GM21723 (cell line): ENCODE results near the gene LYL1.

Experiments used
- ATAC-seq: cut with Tn5 transposase; IDR thresholded peaks from one replicate; pipeline ENCODE4 v1.9.1; 2021; ENCODE audit warnings: mild to moderate bottlenecking, moderate library complexity; ENCODE audit not compliant: unreplicated experiment

The LYL1 gene

DNA sequence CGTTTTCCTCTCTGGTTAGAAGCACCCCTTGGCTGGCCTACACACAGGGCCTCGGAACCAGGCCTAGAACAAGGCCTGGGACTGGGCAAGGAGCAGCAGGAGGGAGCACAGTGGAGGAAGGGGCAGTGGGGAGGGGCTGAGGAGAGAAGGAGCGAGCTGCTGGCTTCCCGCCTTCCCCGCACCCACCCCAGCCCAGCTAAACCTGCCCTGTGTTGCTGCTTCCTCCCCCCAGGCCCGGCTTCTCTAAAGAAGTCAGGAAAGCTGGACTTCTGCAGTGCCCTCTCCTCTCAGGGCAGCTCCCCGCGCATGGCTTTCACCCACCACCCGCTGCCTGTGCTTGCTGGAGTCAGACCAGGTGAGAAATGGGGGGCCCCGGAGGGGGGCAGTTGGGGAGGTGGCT lies 24.3 kb downstream of the LYL1 start:
- no peak for ATAC-seq

DNA sequence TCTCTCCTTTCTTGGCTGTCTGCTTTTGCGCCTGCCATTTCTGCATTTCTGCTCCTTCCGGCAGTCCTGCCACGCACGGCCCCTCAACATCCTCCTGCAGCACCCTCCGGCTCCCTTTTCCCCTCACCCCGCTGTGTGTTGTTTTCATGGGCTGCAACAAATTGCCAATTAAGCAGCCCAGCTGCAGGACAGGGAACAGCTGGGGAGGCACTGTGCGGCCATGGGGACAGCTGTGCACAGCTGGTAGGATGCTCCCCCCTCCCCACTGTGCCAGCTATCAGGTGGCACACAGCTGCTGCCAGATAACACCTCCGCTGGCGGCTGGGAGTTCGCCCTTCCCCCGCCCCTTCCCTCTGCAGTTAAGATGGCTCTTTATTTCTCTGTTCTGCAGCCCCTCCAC lies 25.4 kb downstream of the LYL1 start:
- ATAC-seq: no peak

DNA sequence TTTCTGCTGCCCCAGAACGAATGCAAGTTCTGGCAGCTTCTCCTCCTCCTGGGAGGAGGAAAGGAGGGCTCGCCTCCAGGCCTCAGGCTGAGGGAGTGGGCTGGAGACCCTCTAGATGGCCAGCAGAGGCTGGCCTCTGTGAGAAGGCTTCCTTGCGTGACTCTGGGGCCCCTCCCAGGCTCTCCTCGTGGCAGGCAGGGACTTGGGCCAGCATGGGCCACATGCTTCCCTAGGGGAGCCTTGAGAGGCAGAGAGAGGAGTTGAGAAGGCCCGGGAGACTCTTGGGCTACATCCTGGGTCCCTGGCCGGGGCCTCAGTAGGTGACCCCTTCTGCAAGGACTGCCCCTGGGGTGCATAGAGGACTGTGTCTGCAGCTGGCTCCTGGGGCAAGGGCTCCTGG lies 25.9 kb downstream of the LYL1 start:
- ATAC-seq: no peak

DNA sequence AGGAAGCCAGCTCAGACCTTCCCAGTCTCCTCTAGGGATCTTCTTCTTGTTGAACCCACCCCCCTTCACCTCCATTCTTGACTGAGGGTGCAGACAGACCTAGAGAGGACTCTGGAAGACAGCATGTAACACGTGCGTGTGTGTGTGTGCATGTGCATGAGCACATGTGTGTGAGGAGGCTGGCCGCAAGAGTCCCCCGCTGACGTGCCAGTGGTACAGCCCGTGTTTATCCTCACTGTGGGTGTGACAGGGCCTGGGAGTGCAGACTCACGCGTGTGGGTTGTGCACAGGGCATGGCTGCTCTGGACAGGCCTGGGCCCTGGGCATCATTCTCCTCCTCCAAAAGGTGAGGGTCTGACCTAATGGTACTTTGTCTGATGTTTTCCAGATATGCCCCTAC lies 26.3 kb downstream of the LYL1 start:
- no peak for ATAC-seq

DNA sequence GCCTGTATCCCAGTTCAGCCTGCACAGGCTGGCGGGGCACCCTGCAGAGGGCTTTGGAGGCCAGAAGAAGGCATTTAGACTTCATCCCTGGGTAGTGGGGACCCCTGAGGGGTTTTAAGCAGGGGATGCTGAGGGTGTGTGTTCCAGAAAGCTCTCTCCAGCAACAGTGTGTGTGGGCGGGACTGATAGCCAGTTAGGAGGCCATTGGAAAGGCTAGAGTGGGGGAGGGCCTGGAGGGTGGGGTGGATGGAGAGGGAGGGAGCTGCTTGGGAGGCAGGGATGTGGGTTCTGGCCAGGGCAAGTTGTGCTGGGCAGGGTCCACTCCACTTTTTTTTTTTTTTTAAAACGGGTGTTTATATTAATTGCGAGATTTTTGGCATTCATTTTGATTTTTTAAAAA lies 28.3 kb downstream of the LYL1 start:
- no peak for ATAC-seq

DNA sequence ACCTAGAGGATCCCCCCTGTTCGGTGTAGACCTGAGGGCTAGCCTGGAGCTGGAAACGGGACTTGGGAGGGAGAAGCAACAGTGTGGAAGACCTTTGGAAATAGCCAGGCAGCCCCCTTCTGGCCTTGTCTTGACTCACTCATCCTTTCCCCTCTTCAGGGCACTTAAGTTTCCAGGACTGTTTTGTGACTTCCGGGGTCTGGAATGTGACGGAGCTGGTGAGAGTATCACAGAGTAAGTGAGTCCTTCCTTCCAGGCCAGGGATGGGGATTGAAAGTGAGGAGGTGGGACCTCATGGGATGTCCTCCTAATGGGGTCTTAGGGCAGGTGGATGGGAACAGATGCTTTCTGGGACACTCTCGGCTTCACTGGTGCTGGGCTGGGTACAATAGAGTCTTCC lies 29.4 kb downstream of the LYL1 start:
- ATAC-seq: no peak

DNA sequence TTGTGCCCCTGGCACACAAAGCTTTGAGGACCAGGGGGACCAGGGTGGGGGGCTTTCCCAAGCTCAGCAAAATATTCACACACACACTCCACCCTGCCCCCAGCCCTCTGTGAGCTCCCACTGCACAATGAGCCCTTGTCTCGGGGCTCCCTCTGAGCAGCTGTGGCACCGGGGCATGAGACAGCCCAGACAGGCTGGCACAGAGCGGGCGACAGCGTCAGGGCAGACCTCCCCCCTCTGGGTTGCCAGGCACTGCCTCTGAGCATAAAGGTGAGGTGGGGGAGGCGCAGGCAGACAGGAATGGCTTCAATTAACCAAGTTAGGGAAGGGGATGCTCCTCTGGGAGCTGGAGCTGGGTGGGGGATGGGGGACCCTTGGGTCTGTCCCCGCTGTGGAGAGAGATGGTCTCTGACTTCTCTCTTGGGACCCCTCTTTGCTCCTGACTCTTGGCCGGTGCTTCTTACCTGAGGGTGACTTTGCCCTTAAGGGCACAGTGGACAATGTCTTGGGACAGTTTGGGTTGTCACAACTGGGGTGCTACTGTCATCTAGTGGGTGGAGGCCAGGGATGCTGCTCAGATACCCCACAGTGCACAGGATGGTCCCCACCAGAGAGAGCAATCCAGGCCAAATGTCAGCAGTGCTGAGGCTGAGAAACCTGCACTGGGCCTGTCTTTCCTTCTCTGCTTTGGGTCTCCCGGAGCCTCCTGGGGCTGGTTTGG lies 30.3 kb downstream of the LYL1 start:
- ATAC-seq: no peak

DNA sequence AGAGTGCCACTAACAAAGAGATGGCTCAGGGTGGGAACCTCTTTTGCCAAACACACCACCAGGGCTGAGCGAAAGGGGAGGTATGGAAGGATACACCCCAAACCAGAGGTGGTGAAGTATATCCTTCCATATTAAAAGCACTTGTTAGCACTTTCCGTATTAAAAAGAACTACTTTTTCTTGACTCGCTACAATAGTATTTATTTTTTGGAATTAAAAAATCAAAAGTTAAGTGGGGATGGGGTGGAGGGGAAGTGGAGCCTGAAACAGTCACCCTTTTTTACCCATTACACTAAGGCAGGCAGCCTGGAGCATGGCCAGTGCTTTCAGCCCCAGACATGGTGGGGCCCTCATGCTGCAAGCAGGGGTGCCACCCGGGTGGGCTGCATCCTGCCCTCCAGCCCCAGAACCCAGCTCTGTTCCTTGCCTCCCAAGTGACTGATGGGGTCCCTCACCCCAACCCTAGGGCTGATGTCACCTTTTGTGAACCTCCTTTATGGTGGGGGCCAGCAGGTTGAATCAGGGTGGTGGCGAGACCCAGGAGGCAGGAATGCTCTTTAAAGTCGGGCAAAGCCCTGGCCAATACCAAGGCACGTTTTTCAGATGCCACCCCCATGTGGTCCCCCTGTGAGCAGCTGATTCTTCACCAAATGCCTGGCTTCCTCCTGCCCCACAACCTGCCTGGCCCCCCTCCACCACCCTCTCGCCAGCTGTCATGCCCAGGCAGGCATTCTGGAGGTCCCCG lies 31.0 kb downstream of the LYL1 start:
- no peak for ATAC-seq

DNA sequence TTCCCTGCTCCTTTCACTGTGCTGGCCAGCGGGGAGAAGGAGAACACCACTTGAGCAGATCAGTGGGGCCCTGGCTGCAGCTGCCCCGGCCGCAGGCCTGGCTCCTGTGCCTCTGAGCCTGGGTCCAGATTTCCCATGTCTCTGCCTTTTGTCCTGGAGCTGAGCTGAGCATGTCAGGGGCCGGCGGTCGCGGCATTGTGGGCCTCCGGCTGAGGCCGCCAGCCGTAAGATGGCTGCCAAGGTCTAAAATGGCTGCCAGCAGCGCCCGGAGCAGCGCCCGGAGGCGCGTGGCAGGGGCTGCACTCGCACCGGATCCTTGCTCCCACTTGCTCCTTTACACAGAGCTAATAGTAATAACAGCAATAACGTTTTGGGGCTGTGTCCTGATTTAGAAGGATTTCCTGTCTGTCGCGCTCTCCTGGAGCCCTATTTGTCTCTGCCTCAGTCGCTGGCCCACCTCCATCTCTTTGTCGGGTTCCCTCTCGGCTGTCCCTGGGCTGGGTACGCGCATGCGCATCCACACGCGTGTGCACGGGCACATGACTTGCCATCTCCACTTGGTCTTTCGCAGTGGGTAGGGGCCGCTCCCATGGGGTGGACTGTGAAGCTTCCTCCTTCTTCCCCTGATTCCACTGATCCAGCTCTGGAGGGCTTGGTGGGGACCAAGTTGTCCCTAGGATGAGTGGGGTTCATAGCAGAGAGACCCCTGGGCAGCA lies 32.1 kb downstream of the LYL1 start:
- ATAC-seq: no peak

DNA sequence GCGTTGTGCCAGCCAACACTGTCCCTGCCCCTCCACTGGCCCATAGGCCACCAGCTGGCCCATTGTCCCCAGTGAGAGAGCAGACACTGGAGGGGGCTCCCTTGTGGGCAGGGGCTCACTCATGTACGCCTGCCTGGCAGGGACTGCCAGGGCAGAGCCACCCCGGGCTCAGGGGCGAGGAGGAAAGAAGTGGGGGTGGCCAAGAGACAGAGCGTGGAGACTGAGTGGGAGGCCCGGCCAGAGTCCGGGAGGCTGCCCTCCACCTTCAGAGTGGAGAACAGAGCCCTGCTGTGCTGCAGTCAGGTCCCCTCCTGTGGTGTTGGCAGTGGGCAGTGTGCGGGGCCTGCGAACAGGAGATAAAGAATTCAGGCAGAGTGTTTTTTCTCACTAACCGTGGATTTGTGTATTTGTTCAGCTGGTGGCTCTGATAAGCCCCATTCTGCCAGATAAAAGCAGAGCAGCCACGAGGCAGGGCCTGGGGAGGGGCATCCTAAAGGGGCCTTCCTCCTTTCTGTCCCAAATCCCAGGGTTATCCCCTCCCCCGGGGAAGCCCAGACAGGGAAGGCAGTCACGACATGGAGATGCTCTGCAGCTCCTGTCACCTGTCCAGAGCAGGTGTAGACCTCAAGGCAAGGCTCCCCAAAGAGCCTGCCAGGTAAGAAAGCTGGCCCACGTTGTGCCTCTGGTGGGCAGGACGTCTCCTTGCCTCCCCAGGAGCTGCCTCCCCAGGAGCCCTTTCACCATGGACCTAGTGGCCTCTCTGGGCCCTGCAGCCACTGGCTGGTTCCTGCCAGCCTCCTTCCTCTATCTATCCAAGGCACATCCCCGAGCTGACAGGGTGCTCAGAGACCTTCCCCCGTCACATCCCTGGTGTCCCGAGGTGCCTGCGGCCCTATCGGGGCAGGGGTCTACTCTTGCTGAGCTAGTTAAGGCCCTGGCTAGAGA lies 33.0 kb downstream of the LYL1 start:
- no peak for ATAC-seq

DNA sequence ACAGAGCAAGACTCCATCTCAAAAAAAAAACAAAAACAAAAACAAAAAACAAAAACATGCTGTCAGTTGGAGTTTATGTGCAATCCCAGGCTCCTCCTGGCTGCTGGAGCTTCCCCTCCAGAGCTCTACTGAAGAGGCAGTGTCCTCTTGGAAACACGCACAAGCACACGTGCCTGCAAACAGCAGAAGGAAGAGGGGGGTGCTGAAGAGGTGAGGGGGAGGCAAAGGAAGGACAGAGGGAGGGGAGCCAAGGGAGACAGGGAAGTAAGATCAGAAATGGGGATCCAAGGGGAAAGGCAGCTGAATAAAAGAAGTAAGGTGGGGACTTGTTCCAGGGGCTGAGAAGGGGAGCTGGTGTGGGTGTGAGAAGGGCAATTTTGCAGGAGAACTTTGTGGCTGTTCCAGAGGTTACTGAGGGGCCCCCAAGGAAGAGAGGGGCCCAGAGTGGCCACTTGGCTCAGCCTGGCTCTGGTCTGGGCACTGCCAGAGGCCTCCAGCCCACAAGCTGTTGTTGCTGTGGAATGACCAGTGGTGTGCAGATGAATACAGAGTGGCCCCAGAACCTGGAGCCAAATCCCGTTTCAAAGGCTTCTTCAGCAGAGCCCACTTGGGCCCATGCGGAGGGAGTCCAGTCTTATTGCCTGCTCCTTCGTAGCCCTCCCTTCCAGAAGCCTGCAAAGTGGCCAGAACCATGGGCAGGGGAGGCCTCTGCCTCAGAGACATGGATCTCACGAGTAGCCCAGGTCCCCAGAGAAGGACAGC lies 34.4 kb downstream of the LYL1 start:
- no peak for ATAC-seq

DNA sequence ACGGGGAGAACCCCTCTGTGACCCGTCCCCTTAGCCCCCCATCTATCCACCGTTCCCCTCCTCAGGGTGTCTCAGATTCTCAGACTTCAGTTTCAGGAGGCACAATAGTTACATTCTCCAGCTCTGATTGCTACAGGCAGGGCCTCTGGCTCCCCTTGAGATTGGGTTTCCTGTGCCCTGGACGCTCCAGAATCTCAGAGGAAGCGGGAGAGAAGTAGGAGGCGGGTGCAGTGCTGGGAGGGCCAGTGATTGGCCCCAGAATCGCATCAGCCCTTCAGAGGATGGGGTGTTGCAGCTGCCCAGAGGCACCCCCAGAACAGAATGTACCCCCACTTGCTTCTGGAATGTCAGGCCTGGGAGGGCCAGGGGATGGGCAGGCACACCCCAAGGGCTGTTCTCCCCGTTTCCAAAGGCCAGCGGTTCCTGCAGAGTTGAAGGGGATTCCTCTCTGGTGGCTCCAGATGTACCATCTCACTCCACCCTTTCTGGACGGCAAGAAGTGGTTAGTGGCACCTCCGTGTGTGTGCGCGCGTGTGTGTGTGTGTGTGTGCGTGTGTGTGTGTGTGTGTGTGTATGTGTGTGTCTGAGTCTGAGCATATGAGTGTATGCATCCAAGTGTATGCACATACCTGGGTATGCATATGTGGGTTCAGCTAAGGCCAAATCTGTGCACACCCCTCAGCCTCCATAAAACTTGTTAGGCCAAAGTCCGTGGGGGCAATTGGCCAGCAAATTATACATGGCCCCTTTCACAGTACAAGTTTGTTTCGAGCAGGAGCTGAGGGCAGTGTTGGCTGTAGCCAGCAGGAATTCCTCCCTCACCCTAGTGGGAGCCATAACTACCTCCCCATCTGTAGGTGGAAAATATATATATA lies 35.5 kb downstream of the LYL1 start:
- ATAC-seq: no peak

DNA sequence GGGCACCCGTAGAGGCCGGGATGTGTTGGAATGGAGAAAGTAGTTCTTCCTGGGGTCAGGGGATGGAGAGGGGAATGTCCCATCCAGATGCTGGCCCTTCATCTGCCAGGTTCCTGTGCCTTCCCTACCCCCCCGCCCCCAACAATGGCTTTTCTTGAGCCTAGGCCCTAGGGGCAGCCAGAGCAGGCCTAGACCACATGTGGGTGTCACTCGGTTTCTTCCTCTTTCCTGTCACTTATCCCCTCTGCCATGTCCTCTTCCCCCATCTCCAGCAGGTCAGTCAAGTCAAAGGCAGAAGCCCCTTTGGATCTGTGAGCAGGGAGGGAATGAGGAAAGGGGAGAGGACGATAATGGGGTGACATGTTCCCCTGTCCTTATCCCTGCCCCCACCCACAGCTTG lies 36.4 kb downstream of the LYL1 start:
- no peak for ATAC-seq

DNA sequence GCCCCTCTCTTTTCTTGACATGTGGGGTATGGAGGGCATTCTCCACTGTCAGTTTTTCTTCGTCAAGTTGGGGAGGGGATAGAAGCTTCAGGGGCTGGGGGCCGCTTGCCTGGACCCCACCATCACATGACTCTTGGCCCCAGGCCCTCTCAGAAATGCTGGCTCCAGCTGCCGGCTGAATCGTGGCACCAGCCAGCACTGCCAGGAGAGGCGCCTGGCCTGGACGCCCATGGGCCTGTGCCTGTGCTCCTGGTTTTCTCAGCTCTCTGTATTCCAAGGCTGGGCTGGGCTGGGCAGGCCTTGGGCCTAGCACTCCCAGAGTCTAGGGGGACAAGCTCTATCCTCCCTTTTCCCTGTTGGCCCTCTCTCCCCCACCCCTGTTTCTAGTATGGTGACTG lies 38.6 kb downstream of the LYL1 start:
- no peak for ATAC-seq

DNA sequence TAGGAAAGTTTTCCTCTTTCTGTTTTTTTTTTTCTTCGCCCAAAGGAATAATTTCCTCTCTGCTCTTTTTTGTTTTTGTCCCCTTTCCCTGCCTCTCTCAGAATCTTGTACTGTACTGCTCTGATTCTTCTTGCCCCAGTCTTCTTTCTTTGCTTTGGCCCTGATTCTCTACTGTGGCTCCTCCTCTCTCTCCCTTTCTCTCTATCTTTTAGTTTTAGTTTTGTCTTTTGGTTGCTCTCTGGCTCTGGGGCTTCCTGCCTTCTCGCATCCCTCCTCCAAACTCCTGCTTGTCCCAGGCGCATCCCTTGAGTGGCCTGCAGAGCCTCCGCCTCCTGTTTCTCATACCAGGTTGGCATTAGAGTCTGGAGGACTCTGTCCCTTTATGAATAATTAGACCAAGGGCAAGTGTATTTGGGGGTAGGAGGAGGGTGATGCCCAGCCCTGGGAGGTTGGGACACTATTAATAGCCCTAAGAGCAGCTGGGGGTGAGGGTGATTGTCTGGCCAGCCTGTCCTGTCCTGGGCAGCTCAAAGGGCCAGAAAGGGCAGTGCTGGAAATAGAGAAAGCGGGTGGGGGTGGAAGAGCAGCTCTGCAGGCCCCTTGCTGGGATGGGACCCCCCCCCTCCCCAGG lies 39.1 kb downstream of the LYL1 start:
- no peak for ATAC-seq

DNA sequence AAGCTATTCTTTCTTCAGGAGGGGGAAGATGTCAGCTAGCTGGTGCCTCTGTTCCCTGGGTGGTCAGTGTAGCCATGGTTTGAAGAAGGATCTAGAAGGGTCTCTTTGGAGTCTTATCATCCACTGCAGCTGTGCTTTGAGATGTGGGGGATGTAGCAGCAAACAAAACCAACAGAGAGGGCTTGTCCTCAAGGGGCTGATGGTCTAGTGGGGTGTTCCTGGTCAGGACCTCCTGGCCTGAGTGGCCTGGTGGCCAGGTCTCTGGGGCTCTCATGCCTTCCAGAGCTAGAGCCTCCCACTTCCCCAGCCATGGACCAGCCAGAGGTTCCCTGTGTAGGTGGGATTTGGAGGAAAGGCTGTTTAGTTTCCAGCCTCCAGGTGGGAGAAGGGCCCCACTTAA lies 40.3 kb downstream of the LYL1 start:
- no peak for ATAC-seq

DNA sequence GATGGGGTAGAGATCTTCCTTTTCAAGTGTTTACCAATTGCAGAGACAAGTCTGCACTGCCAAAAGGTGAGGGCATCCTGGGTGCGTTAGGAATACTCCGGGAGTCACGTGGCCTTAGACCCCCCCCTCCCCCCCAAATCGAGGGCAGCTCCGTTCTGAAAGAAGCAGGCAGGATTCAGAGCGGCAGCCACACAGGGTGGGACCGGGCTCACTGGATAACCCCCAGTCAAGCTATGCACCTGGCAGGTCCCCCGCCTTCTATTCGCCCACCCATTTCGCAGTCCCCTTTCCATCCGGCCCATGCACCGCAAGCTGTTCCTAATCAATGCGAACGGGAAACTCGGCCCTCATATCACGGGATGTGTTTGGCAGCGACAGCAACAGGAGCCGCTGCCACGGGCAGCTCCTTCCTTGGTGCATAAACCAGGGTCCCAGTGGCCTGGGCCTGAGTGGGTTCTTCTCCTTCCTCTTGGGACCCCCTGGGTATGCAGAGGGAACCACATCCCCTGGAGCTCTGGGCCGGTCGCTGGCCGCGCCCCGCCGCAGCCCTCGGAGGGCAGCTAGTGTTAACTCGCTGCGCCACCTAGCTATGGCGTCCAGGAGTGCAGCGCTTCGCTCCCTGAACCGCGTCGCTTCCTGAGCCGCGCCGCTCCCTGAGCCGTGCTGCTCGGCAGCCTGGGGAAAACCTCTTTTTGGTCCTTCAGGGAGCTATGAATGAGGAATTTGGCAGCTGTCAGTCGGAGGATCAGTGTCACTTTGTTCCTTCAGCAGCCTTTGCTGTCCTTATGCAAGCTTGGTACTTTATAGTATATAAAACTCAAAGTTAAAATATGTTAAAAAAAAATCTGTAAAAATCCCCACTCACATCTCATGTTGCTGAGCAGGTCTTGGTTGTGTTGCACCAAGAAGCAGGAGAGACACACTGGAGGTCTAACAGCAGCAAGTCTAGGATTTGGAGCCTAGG lies 41.4 kb downstream of the LYL1 start:
- no peak for ATAC-seq
